ENCODE data around the gene SPDEF. TPM values are rescaled to one million over a fixed set of nuclear protein-coding genes. Genes with fewer than 3 reads are reported as not detected.

Gene SPDEF
- not detected for total RNA-seq
- polyA plus RNA-seq: not detected
- total RNA-seq: 0 to 0.15 (median 0) reads per million in 6 experiments

- peak within 1 kb of the TSS in 2 of 10 donors; percentile 27 to 33 for H3K27ac Mint-ChIP-seq
- H3K4me3 Mint-ChIP-seq: peak within 1 kb of the TSS in 1 of 10 donors; percentile 33
- H3K9me3 Mint-ChIP-seq: peaks cover 0 to 7% (median 0%) of the 10 kb centered on the region in 9 donors
- H3K36me3 Mint-ChIP-seq: no peaks in the 10 kb centered on the region
- ATAC-seq (no peak), DNase-seq (no peak)
- POLR2A ChIA-PET: no interaction called here
- H3K27me3 Mint-ChIP-seq: peaks cover 0 to 5% (median 0%) of the 10 kb centered on the region in 5 donors
- H3K4me1 Mint-ChIP-seq: peaks cover 0 to 11% (median 8%) of the 10 kb centered on the region in 4 donors
Observed at GRCh38 chr6:34556031-34556471, at the start of gene SPDEF. TSS of gene SPDEF (minus strand) at chr6:34556329. CDS start at chr6:34544455, 11,874 bp downstream.

DNA sequence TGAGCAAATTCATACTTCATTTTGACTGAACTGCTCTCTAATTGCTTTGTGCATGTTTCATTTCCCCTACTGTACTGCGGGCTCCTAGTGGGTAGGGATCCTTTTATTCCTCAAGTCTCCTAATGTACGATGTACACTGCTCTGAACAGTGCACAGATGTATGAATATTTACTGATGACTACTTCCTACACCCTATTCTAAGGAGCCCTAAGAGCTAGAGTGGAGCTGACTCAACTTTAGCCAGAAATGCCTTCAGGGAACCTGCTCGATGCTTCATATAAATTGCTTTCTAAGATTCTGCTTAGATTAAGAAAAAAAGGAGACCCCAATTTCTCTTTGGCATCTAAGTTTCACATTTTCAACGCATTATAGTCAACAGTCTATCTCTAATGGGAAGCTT, 47.6 kb upstream of the SPDEF start:
- Mint-ChIP-seq H3K4me3 (no peak overlapping the region), H3K27ac (no peak overlapping the region), H3K27me3 (no peaks in the 10 kb centered on the region), H3K36me3 (peaks cover 0 to 63% (median 6%) of the 10 kb centered on the region in 3 donors), H3K9me3 (no peaks in the 10 kb centered on the region), H3K4me1 (peaks cover 12 to 37% (median 25%) of the 10 kb centered on the region in 4 donors)
- ATAC-seq (no peak), DNase-seq (no peak)
- POLR2A ChIA-PET: no interaction called here

DNA sequence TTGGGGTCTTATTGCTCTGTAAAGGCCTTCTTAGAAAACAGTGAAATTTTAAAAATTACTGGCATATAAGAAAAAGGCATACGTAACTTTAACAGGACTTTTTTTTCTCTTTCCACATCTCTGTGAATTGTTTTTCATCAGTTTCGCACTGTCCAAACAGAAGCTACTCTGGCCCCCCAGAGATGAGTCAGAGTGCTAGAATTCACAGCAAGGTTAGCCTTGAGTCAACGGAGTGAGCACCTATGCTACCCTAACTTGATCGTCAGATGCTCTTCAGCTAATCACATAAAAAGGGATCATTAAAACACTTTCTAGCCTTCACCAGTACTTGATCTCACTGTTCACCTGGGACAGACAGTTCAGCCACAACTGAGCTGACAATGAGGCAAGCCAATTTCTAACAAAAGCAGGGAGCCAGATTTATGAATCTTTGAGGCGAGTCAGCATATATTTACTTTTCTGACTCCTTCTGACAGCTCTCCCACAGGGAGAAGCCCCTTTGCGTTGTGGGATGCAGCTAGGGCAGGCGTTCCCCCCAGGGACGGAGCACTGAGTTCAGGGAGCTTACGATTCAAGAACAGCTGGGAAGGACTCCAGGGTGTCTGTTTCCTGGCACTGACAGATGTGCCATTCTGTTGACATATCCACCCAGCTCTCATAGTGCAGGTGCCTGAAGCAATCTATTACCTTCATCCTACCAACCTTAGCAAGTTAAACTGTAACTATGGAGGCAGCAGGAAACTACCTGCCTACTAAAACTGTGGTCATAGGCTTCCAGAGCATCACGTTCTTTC, 46.4 kb upstream of the SPDEF start:
- peak overlapping the region in 1 of 10 donors; percentile 19 for H3K27ac Mint-ChIP-seq
- POLR2A ChIA-PET: no interaction called here
- ATAC-seq: no peak

DNA sequence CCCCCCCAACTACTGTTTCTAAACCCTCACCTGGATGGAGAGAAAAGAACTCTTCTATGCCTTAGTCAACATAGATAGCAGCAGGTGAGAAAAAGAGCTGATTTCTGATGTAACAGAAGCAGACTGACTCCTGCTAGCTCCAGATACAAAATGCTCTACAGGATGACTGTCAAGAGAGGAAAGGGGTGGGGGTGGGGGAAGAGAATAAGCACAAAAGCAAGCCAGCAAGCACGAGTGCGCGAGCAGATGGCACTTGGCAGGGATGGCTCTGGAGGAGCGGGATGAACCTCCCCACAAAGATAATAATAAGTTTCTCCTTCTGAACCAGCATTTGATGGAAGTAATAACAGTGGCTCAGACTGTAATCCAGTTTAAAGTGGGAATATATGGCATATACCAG, 45.6 kb upstream of the SPDEF start:
- no peaks in the 10 kb centered on the region for H3K9me3 Mint-ChIP-seq
- POLR2A ChIA-PET: interaction anchor here (0.6 kb wide), 1 partner anchor 209 kb away, joined by 3 read pairs; no protein-coding TSS in a partner anchor
- DNase-seq: no peak
- H3K27me3 Mint-ChIP-seq: no peaks in the 10 kb centered on the region
- no peak overlapping the region for H3K27ac Mint-ChIP-seq
- peaks cover 23 to 52% (median 41%) of the 10 kb centered on the region in 4 donors for H3K4me1 Mint-ChIP-seq
- H3K4me3 Mint-ChIP-seq: no peak overlapping the region
- ATAC-seq: no peak
- peaks cover 0 to 64% (median 4%) of the 10 kb centered on the region in 3 donors for H3K36me3 Mint-ChIP-seq

More for the DNA sequence above, 46.4 kb upstream of the SPDEF start:
- H3K4me1 Mint-ChIP-seq: peaks cover 20 to 49% (median 34%) of the 10 kb centered on the region in 4 donors
- H3K9me3 Mint-ChIP-seq: no peaks in the 10 kb centered on the region
- DNase-seq: no peak
- H3K36me3 Mint-ChIP-seq: peaks cover 0 to 68% (median 6%) of the 10 kb centered on the region in 3 donors
- no peaks in the 10 kb centered on the region for H3K27me3 Mint-ChIP-seq
- no peak overlapping the region for H3K4me3 Mint-ChIP-seq

- Mint-ChIP-seq H3K36me3 (peaks cover 0 to 59% (median 1%) of the 10 kb centered on the region in 3 donors), H3K4me3 (no peak overlapping the region), H3K27me3 (no peaks in the 10 kb centered on the region), H3K27ac (no peak overlapping the region), H3K4me1 (peaks cover 25 to 62% (median 43%) of the 10 kb centered on the region in 4 donors), H3K9me3 (no peaks in the 10 kb centered on the region)
- no peak for DNase-seq
- no peak for ATAC-seq
- POLR2A ChIA-PET: no interaction called here
Observed at GRCh38 chr6:34600796-34601195, 44.7 kb upstream of the SPDEF start.

DNA sequence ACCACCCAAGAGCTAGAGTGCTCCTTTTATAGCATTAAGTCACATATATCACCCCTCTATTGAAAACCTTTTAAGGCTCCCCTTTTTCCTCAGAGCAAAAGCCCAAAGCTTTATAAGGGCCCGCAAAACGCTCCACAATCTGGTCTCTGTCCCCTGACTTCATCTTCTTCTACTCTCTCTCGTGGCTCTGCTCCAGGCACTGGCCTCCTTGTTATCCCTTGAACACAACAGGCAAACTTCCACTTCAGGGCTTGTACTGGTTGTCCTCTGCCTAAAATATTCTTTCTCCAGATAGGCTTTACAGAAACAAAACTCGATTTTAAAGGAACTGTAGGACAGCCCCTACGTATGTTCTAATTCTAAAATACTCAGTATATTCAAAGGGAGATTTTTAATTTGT, 44.0 kb upstream of the SPDEF start:
- DNase-seq: no peak
- peaks cover 0 to 56% (median 0%) of the 10 kb centered on the region in 3 donors for H3K36me3 Mint-ChIP-seq
- H3K27ac Mint-ChIP-seq: peak overlapping the region in 5 of 10 donors; percentile 12 to 66 (median 40)
- H3K9me3 Mint-ChIP-seq: no peaks in the 10 kb centered on the region
- POLR2A ChIA-PET: no interaction called here
- no peaks in the 10 kb centered on the region for H3K27me3 Mint-ChIP-seq
- ATAC-seq: no peak
- H3K4me1 Mint-ChIP-seq: peaks cover 24 to 67% (median 44%) of the 10 kb centered on the region in 4 donors
- peak overlapping the region in 1 of 10 donors; percentile 20 for H3K4me3 Mint-ChIP-seq

DNA sequence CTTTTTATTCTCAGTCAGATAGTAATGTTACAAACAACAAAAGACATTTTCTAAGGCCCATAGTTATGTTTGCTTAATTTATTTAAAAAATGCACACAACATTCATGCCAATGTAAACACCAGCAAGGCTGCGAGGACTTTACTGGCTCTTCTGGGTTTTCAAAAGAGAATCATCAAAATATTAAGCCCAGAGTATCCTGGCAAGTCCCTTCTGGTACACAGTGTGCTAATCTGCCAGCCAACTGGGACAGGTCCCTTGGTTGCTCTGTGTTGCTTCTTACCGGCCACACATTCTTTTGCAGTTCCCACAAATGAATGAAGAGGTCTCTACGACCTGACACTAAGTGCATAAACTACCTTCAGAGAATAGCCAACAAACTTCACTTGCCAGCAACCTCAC, 42.6 kb upstream of the SPDEF start:
- H3K27me3 Mint-ChIP-seq: no peaks in the 10 kb centered on the region
- ATAC-seq (no peak), DNase-seq (no peak)
- no peaks in the 10 kb centered on the region for H3K9me3 Mint-ChIP-seq
- H3K36me3 Mint-ChIP-seq: peaks cover 0 to 46% (median 0%) of the 10 kb centered on the region in 3 donors
- H3K4me3 Mint-ChIP-seq: no peak overlapping the region
- POLR2A ChIA-PET: no interaction called here
- H3K4me1 Mint-ChIP-seq: peaks cover 24 to 71% (median 49%) of the 10 kb centered on the region in 4 donors
- peak overlapping the region in 1 of 10 donors; percentile 47 for H3K27ac Mint-ChIP-seq

GRCh38 chr6:34597605-34598353, 41.6 kb upstream of the SPDEF start:
- peaks cover 24 to 74% (median 51%) of the 10 kb centered on the region in 4 donors for H3K4me1 Mint-ChIP-seq
- H3K36me3 Mint-ChIP-seq: peaks cover 0 to 41% (median 0%) of the 10 kb centered on the region in 3 donors
- H3K4me3 Mint-ChIP-seq: no peak overlapping the region
- DNase-seq: no peak
- peak overlapping the region; percentile 5 to 81 (median 44) for H3K27ac Mint-ChIP-seq
- H3K27me3 Mint-ChIP-seq: no peaks in the 10 kb centered on the region
- no peak for ATAC-seq
- POLR2A ChIA-PET: no interaction called here
- no peaks in the 10 kb centered on the region for H3K9me3 Mint-ChIP-seq

- no peak for DNase-seq
- no peak for ATAC-seq
- POLR2A ChIA-PET: interaction anchor here (0.6 kb wide), 1 partner anchor 499 kb away, joined by 5 read pairs; no protein-coding TSS in a partner anchor
- no peak overlapping the region for H3K4me3 Mint-ChIP-seq
- peaks cover 0 to 36% (median 0%) of the 10 kb centered on the region in 3 donors for H3K36me3 Mint-ChIP-seq
- H3K9me3 Mint-ChIP-seq: no peaks in the 10 kb centered on the region
- no peaks in the 10 kb centered on the region for H3K27me3 Mint-ChIP-seq
- peaks cover 29 to 82% (median 58%) of the 10 kb centered on the region in 4 donors for H3K4me1 Mint-ChIP-seq
- H3K27ac Mint-ChIP-seq: peak overlapping the region in 8 of 10 donors; percentile 1 to 89 (median 49)
Observed at GRCh38 chr6:34596798-34597197, 40.7 kb upstream of the SPDEF start.

GRCh38 chr6:34595332-34596184, 39.4 kb upstream of the SPDEF start:
- DNase-seq (no peak), ATAC-seq (no peak)
- H3K36me3 Mint-ChIP-seq: peaks cover 0 to 31% (median 0%) of the 10 kb centered on the region in 3 donors
- peak overlapping the region in 5 of 10 donors; percentile 27 to 89 (median 51) for H3K27ac Mint-ChIP-seq
- H3K4me3 Mint-ChIP-seq: no peak overlapping the region
- H3K9me3 Mint-ChIP-seq: no peaks in the 10 kb centered on the region
- no peaks in the 10 kb centered on the region for H3K27me3 Mint-ChIP-seq
- POLR2A ChIA-PET: no interaction called here
- peaks cover 28 to 79% (median 62%) of the 10 kb centered on the region in 4 donors for H3K4me1 Mint-ChIP-seq

GRCh38 chr6:34593701-34594100, 37.6 kb upstream of the SPDEF start:
- POLR2A ChIA-PET: no interaction called here
- no peak overlapping the region for H3K4me3 Mint-ChIP-seq
- H3K27me3 Mint-ChIP-seq: no peaks in the 10 kb centered on the region
- H3K27ac Mint-ChIP-seq: peak overlapping the region in 1 of 10 donors; percentile 8
- H3K36me3 Mint-ChIP-seq: peaks cover 0 to 40% (median 0%) of the 10 kb centered on the region in 3 donors
- no peaks in the 10 kb centered on the region for H3K9me3 Mint-ChIP-seq
- H3K4me1 Mint-ChIP-seq: peaks cover 21 to 62% (median 47%) of the 10 kb centered on the region in 4 donors
- DNase-seq: no peak
- no peak for ATAC-seq
